ENCODE data around the gene RFC4.

- TF ChIP-seq CTCF (tag by site-specific recombination; IDR thresholded peaks at IDR 0.05) (no peak), MZF1 (tag by site-specific recombination; IDR thresholded peaks at IDR 0.05; ENCODE audit: borderline replicate concordance) (no peak)
These were observed 27.1 kb downstream of the RFC4 start for GRCh38 chr3:186779204-186779603.

Data from HEK293 (cell line).